ENCODE data around the gene PASK.
A peak's percentile ranks its signal among the peaks of the same experiment; 100 is the strongest.

Gene PASK

DNA sequence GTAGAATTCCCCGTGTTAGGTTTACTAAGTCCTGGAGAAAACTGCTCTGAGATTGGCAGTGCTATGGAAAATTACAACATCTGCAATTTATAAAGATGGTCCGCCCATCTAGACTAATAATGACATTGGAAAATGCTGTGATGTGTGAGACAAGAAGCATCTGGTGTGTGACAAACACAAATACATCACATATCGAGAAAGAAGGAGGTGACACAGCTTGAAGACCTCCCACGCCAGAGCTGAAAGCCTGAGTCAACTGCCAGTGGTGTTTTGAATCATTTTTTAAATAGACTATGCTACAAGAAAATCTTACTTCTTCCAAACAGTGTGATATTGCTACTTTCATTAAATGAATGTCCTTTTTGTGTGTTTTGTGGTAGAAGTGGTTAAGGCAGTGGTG lies 30.6 kb upstream of the PASK start:
- no peak for DNase-seq

DNA sequence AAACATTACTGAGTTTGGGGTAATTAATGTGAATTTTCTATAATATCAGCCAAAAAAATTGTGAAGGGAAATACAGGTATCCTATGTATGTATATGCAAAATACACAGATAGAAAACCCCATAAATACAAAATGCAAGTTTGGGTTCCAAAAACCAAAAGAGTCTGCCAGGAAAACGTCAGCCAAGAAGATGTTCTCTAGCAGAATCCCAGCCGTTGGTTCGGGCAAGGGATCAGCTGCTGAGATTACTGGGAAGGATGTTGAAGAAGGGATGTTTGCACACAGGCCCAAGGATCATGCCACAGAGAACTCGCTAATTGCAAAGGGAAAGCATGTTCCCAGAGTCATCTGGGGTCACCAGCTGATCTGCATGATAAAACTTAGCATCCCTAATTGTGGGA lies 29.7 kb upstream of the PASK start:
- DNase-seq: no peak

DNA sequence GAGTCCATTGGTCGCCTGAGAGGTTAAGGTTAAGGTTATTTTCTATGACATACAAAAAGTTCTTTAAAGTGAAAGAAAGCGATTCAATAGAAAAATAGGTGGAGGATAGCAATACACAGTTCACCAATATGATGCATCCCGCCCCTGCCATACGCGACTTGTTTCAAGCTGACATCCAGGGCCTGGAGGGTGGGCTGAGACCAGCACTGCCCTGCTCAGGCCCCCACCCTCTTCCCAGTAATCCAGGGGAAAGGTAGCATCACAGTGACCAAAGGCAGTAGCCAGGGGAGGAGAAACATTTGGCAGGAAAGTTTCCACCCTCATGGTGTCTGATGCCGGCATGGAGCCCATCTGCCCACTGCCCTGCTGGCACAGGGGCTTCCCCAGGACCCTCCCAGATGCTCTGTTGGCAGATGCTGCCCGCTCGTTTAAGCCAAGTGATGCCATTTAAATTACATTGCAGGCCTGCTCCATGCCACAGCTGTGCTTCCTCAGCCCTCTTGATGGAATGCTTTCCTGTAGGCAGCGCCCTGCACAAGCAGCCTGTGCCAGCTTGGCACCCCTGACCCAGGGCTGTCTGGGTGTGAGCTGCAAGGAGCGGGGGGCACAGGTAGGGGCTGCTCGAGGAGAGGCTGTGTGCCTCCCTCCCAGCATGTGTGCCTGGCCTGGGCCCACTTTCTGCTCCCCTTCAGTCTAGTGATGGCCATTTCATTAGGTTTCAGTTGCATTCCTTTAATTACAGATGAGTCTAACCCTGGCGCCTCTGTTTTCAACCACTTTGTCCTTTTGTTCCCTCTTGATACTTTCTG lies 28.5 kb upstream of the PASK start:
- no peak for DNase-seq

DNA sequence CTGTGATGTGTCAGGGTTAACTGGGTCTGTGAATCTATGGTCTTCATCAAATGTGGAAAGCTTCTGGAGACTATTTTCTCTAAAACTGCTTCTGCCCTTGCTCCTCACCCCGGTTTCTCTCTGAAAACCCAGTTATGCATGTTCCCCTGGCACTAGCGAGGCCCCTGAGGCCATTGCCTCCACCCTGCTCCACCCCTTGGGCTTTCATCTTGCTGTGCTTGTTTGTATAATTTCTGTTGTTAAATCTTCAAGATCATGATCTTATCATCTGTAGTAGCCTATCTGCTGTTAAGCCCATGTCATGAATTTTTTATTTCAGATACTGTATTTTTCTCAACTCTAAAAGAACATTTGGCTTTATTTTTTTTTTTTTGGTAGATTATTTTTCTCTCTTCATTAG lies 24.3 kb upstream of the PASK start:
- no peak for DNase-seq

DNA sequence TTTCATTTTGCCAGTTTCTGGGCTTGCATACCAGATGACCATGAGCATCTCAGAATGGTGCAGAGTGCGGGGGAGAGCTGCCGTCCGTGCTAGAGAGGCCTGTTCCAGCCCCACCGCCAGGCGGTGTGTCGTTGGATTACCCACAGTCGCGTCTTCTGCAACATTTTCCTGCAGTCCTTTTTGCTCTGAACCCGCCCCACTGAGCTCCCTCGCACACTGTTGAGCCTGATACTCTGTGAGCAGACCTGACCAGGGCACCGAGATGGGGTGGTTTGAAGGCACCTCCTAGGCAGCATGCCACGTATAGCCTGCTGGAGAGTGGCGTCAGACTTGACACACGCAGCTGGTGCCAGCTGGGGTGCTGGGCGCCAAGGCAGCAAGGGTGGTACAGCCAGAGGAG lies 19.1 kb upstream of the PASK start:
- no peak for DNase-seq

DNA sequence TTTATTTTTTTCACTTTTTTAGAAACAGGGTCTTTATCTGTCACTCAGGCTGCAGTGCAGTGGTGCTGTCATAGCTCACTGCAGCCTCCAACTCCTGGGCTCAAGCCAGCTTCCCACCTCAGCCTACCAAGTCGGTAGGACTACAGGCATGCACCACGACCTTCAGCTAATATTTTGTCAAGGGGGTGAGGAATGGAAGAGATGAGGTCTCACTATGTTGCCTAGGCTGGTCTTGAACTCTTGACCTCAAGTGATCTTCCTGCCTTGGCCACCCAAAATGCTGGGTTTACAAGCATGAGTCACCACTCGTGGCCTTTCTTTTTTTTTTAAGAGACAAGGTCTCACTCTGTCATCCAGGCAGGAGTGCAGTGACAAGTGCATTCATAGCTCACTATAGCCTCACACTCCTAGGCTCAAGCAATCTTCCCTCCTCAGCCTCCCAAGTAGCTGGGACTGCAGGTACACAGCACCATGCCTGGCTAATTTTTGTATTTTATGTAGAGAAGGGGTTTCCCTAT lies 14.4 kb upstream of the PASK start:
- no peak for DNase-seq

DNA sequence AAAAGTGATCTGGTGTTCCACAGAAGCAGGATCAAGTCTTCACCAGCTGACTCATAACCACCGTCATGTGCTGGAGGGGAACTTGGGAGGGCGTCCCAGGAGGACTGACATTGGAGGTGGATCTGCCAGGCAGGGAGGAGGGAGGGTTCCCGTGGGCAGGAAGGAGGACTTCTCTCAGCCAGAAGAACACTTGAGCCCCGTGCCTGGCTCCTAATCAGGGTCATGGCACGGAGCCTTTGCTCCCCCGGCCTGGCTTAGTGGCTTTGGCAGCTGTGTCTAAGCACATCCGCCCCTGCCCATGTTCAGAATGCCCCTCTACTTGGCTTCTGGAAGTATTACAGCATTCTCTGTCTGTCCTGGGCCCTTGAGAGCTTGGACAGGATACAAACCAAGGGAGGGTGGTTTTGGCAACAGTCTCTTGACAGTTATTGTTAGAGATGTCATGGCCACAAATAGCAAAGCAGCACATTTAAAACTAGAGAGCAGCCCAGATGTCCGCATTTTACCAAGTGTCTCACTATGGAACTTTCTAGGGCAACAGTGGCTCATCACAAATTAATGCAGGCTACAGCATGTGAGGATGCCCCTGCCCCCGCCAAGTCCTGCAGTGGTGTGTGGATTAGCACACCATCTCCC lies 12.5 kb upstream of the PASK start:
- DNase-seq: no peak

DNA sequence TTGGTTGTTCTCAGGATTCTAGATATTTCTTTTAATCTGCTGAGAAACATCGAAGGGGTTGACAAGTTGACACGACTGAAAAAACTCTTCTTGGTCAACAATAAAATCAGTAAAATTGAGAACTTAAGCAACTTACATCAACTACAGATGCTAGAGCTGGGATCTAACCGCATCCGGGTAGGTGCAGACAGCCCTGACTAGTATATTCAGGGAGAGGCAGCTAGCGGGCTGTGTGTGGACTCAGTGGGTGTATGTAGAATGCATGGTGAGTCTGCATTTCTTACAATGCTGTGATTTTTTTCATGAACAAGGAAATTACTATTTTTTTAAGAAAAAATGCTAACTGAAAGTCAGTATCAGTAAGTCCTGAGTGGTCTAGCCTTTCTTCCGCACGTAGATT lies 11.0 kb upstream of the PASK start:
- DNase-seq: no peak

DNA sequence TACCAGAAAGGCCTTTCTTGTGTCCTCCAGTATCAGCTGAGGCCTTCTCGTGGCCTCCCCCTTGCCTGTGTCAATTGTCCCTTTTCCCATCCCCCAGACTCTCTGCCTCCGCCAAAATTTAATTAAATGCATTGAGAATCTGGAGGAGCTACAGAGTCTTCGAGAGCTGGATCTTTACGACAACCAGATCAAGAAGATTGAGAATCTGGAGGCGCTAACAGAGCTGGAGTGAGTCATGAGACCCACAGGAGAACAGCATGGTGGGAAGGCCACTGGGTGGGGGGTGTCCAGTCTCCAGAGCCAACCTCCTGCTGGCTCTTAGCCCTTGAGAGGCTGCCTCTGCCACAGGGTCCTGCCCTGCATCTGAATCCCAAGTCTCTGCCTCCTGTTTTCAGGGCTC lies 9.8 kb upstream of the PASK start:
- no peak for DNase-seq

DNA sequence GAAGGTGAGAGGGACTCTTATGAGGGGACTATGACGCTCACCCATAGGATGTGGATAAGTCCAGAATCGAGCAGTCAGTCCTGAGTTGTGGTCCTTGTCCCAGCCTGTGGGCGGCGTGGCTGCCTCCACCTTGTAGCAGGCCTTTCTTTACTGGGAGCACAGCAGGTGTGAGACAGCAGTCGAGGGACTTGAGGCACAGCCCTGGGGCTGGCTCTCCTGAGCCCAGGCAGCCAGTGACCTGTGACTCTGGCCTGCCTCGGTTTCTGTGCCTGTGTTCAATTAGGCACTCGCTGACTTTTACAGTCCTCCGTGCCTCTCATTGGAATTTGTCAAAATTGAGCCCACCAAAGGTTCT lies 9.3 kb upstream of the PASK start:
- DNase-seq: no peak

DNA sequence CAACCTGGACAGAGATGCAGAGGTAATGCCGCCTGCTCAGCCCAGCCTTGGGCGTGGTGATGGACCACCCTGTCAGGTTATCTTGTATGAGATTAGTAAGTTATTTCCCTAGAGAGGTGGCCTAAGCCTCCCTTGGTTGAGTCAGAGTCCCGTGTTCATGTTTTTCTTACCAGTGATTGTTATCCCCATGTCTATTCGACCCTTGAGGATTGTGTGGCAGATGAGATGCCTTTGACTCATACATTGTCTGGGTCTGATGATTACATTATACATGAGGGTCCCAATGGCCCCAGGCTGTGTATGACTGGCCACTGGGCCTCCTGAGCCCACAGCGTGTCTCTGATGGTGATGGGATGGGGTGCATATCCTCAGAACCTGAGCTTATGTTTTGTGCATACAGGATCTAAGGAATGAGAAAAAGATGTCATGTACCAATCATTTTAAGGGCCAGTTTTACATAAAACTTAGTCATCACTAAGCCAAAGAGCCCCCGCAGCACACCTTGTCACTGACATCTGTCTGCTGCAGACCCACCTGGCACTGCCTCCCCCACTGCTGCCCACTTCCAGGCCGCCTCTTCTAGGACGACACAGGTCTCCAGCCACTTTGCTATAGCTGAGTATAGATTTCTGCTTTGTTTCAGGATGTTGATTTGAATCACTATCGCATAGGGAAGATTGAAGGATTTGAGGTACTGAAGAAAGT lies 8.7 kb upstream of the PASK start:
- no peak for DNase-seq

DNA sequence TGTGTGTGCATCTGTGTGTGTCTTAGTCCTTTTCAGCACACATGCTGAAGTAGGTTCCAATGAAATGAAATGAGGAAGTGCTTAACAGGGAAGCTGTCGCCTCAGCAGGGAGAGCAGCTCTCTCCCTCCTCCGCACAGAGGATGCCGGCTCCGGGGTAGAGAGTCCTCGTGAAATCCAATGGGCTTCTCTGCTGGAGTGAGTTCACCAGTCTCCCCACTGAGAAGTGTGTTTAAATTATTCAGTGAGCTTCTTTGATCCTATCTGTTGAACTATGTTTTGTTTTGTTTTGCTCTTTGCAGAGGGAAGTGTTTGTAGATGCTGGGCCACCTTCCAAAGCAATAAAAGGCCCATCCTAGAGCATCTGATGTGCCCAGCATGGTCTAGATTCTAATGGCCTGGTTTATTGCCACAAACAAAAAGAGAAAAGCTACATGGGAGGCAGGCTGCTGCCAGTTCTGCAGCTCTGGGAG lies 7.7 kb upstream of the PASK start:
- DNase-seq: no peak

DNA sequence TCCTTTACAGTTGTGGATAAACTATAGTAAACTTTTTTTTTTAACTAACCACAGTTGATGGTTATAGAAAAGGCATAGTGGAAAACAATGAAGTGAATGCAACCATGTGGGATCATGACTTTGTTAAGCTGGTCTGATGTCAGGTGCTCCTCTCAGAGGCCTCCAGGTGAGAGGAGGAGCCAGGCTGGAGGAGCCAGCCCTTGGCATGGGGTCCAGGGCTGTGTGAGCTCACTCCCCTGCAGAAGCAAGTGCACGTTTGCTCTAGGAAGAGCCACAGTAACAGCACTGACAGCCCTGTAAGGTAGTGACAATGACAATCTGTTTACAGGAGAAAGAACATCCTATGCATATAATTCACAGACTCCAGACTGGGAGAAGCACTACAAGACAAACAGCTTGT lies 6.7 kb upstream of the PASK start:
- DNase-seq: no peak

DNA sequence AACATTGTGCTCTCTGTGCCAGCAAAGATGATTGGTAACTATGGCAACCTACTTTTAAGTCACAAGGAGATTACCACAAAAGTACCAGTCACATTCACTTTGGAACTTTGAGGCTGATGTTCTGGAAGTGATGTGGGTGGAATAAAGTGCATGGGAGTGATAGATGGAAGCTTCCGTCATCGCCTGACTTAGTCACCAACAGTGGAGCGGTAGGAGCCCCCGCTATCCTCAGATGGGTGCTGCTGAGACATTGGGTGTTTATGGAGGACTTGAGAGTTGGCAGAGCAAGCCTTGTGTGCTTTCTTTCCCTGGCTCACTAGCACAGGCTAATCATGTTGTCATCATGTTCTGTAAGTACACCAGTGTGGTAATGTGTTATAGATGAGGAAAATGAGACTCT lies 5.6 kb upstream of the PASK start:
- DNase-seq: no peak

DNA sequence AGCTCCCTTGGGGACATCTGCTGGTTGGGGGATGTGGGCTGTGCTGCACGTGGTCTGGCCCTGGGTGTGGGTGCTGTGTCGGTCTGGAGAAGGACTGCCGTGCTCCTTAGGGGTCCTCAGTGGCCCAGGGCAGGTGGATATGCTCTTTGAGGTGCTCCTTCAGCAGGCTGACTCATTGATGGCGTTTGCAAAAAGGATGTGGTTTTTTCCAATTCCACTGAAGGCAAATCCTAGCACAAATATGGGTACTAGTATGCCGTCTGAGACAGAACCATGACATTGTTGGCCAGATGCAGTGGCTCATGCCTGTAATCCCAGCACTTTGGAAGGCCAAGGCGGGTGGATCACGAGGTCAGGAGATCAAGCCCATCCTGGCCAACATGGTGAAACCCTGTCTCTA lies 4.3 kb upstream of the PASK start:
- no peak for DNase-seq

DNA sequence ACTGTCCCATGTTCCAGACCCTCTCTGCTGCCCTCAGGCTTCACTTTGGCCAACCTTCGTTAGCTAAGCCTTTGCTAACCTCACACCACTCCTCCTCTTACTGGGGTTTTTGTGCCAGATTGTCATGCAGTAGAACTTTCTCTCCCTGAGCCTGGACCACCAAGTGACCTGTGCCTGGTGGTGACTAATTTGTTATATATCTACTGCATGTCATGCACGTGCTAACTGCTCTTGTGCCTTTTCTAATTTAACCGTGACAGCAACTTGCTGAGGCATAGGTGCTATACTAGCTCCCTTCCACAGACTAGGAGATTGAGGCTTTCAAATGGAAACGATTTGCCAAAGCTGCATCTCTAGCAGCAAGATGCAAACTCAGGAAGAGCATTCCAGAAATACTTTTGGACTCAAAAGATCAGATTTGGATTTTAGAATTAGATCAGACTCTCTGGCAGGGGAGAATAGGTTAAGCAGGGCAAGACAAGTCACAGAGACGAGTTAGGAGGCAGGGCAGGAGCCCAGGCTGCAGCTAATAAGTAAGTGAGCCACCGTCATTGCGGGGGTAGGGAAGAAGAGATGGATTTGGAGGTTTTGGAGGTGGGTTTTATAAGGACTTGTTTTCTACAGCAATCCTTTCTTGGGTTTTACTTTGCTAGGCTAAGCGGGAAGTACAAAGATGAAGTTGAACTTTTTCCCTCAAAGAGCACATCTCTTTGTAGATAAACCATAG lies 2.8 kb upstream of the PASK start:
- no peak for DNase-seq

DNA sequence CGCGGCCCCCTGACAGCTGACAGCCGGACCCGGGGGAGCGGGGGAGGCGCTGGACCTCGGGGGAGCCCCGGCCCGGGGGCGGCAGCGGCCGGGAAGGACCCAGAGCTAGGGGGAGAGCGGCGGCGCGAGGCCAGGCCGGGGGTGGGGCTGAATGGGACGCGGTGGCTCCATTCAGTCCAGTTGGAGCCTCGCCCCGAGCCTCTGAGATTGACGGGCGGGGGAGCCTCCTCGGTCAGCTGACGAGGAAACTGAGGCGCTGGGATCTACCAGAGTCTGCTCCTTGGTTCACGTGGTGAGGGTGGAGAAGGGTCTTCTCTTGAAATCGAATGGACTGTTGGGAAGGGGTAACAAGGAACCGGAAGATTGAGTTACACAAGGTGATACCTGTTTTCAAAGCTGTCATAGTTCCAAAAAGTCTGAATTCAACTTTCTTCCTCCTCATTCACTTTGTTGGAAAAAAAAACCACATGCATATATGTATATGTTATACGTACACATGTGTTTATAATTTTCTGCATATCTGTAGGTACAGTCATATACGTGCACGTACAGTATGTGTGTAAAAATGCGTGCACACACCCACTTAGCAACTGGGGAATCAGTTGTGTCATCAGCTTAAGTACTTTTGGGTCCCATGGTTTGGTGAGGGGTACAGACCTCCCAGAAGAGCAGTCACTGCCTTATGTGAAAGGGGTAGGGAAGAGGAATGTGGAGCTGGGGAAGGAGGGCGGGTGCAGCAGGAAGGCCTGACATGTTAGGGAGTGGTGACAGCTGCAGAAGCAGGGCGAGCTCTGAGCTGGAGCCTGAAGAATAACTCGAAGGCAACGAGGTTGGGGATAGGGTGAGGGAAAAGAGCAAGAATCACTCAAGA lies 1.6 kb upstream of the PASK start:
- no peak for DNase-seq

DNA sequence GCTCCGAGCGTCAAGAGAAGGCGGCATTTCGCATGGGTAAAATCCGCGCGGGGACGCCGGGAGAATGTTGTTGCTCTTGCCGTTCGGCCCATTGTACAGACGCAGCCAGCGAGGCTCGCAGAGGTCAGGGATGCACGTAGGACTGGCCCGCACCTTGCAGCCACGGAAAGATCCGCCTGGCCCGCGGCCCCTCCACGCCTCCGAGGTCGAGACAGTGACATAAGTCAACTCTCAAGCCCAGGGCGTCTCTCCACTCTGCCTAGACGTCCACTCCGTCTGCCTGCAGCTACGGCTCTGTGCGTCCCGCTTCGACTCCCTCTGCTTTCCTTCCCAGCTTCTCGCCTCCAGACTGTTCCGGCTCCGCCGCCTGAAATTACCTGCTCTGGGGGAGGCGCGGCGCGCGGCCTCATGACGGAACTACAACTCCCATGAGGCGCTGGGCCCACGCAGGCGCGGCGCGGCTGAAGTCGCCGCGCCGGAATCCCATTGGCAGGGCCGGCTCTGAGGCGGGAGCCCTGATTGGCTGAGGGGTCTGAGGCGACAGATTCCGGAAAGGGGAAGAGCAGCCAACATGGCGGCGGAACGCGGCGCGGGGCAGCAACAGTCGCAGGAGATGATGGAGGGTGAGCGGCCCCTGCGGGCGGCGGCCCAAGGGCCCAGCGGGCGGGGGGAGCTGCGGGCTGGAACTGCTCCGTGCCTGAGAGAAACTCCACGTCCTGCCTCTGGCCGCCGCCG lies 820 bp upstream of the PASK start, which contains the start of gene PPP1R7:
Gene PPP1R7, plus strand, starts transcription at position 543 of the 735 bp plus-strand sequence. Its CDS starts 29 bp downstream, at position 572.
- peak; percentile 79 for DNase-seq

DNA sequence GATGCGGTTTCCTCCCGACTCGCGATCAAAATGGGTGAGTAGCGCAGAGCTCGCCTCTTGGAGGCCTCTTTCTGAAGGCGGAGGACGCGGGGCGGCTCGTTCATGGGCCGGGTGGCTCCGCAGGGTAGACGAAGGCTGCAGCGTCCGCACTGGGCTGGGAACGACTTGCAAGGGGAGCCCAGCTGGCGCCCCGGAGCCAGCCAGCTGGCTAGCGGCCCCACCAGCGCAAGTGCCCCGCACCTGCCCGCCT lies 328 bp upstream of the PASK start:
- DNase-seq: no peak

DNA sequence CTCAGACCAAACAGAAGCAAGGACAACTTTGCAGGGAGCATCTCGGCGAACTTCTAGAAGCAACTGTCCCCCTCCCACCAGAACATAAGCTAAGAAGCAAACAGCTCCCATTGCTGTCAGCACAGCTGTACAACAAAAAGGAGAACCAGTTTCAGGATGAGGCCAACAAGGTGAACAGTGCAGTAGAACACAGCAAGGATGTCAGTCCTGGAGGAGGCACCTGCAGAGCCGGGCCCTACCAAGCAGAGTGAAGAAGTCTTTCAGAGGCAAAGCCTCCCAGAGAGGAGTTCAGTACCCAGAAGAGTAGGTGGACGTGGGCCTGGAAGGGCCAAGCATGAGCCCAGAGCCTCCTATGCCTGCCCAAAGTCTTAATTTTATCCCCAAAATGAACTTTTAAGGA lies 1.0 kb downstream of the PASK start:
- DNase-seq: no peak

DNA sequence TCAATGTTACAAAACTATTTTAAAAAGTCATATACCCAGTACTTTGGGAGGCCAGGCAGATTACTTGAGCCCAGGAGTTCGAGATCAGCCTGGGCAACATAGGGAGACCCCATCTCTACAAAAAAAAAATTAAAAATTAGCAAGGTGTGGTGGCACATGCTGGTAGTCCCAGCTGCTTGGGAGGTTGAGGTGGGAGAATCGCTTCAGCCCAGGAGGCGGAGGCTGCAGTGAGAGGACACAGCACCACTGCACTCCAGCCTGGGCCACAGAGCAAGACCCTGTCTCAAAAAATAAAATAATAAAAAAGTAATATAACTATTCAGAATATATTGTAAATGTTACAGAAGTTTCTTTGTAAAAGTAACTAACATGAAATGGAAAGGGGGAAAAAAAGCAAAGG lies 1.9 kb downstream of the PASK start:
- DNase-seq: no peak

DNA sequence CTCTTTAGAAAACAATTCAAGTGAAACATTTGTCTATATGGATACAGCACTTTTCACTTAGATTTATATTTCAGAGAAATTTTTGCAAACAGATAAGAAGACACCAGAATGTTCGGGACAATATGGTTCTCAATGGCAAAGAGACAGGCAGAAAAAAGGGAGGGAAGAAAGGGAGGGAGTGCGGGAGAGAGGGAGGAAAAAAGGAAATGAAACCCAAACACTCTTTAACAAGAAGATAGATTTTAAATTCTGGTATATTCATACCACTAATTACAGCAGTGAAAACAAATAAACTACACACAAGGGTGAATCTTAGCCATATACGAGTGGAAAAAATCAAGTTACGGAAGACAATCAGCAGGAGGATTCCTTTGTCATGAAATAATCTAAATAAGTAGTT lies 3.0 kb downstream of the PASK start:
- no peak for DNase-seq
